GM12878 (cell line): ENCODE data around the gene MRPS14. TPM values are rescaled to one million over a fixed set of nuclear protein-coding genes. Genes with fewer than 3 reads are reported as not detected.

Source experiments
- ATAC-seq: fragments of 200-7000 bp; cut with Tn5 transposase; 3 replicates; pipeline ENCODE4 v1.9.1; 2020; ENCODE audit warnings: mild to moderate bottlenecking, moderate library complexity
- BruUV-seq: library from RNA; stranded (reverse); fragments of 400-500 nt; replicated peaks from 2 replicates; lab custom pipeline; 2021; lab: Mats Ljungman, UMichigan
- CTCF ChIA-PET: fragments of 300-600 bp; sonication (Branson Sonifier 250); formaldehyde crosslinking; extraction: SDS; loops from one replicate; lab custom pipeline; 2021; ENCODE audit warnings: inconsistent platforms; lab: Yijun Ruan, JAX
- POLR2A ChIA-PET: fragments of 350-600 bp; formaldehyde crosslinking; extraction: SDS; loops from one replicate; lab custom pipeline; 2021; ENCODE audit warnings: inconsistent platforms; lab: Charles Lee
- RAD21 ChIA-PET: fragments of 300-600 bp; sonication (Branson Sonifier 250); formaldehyde crosslinking; loops from one replicate; lab custom pipeline; 2023; ENCODE audit warnings: antibody characterized with exemption; ENCODE audit not compliant: unreplicated experiment; lab: Charles Lee
- SMC1A ChIA-PET: fragments of 300-600 bp; sonication (Branson Sonifier 250); formaldehyde crosslinking; loops from one replicate; lab custom pipeline; 2023; ENCODE audit not compliant: unreplicated experiment, uncharacterized antibody; lab: Charles Lee
- DNase-seq: peaks from one replicate; pipeline ENCODE4 v3.0.0-alpha.2; 2011; ENCODE audit warnings: low read depth, low spot score
- FAIRE-seq: peaks from 3 replicates; lab custom pipeline; 2011; peaks lifted over from hg19 to GRCh38; lab: Jason Lieb, UNC
- H2AFZ ChIP-seq: 2 replicates; pipeline ENCODE4 v1.6.0; 2011; ENCODE audit warnings: low read depth, low read length, control low read depth; ENCODE audit not compliant: control insufficient read depth
- H3K27ac ChIP-seq: 2 replicates; pipeline ENCODE4 v1.5.1; 2011; ENCODE audit warnings: control low read depth; ENCODE audit not compliant: control insufficient read depth, insufficient read depth
- H3K27me3 ChIP-seq, 2 experiments: replicated peaks in 1 of 2; 2 replicates each; pipeline versions ENCODE4 v1.6.0 to v1.6.1; 2011; ENCODE audit warnings: low read length in 1 of 2; ENCODE audit not compliant: control insufficient read depth in 2 of 2, insufficient read depth in 2 of 2
- H3K36me3 ChIP-seq, 2 experiments: 2 replicates each; pipeline ENCODE4 v1.5.1; 2011; ENCODE audit warnings: low read length in 1 of 2; ENCODE audit not compliant: control insufficient read depth in 2 of 2, insufficient read depth in 2 of 2
- H3K4me1 ChIP-seq: 2 replicates; pipeline ENCODE4 v1.6.1; 2011; ENCODE audit warnings: mild to moderate bottlenecking, low read length, moderate library complexity, mixed read lengths; ENCODE audit not compliant: control insufficient read depth, insufficient read depth
- H3K4me2 ChIP-seq: 2 replicates; pipeline ENCODE4 v1.6.0; 2011; ENCODE audit warnings: control low read depth; ENCODE audit not compliant: control insufficient read depth, insufficient read depth
- H3K4me3 ChIP-seq: fragments of 200-600 bp; sonication (generic); 2 replicates; pipeline ENCODE4 v1.5.1; 2016
- H3K79me2 ChIP-seq: 2 replicates; pipeline ENCODE4 v1.6.0; 2011; ENCODE audit warnings: low read length; ENCODE audit not compliant: control insufficient read depth, insufficient read depth
- H3K9ac ChIP-seq: 2 replicates; pipeline ENCODE4 v1.8.0; 2011; ENCODE audit warnings: low read length, control low read depth, mixed read lengths; ENCODE audit not compliant: control insufficient read depth, insufficient read depth
- H3K9me3 ChIP-seq: replicated peaks from 3 replicates; pipeline ENCODE4 v1.5.1; 2011; ENCODE audit warnings: mild to moderate bottlenecking, low read length; ENCODE audit not compliant: control insufficient read depth, insufficient read depth
- H4K20me1 ChIP-seq: 2 replicates; pipeline ENCODE4 v1.6.0; 2011; ENCODE audit not compliant: control insufficient read depth, insufficient read depth
- ASH2L ChIP-seq: fragments of 300-600, 200-600 bp; sonication (generic); IDR thresholded peaks from 2 replicates; pipeline ENCODE4 v1.6.1; 2017; ENCODE audit warnings: low read depth, mild to moderate bottlenecking, borderline replicate concordance
- CEBPB ChIP-seq, 2 experiments: fragments of 150-350 bp in 1 of 2; IDR thresholded peaks; 2 replicates each; pipeline ENCODE4 v1.6.1; 2012 to 2014; ENCODE audit warnings: low read depth in 2 of 2, low read length in 2 of 2, borderline replicate concordance in 1 of 2, inconsistent platforms in 1 of 2
- FOXM1 ChIP-seq: IDR thresholded peaks from 2 replicates; pipeline ENCODE4 v1.6.1; 2012; ENCODE audit warnings: low read depth, mild to moderate bottlenecking, inconsistent platforms, low read length, moderate library complexity
- GATAD2B ChIP-seq: fragments of 450-650 bp; conservative IDR thresholded peaks from 2 replicates; pipeline ENCODE4 v1.6.1; 2017; ENCODE audit warnings: low read depth, mild to moderate bottlenecking, moderate library complexity
- KLF5 ChIP-seq: fragments of 450-650 bp; IDR thresholded peaks from 2 replicates; pipeline ENCODE4 v1.6.1; 2014; ENCODE audit warnings: mild to moderate bottlenecking; ENCODE audit not compliant: partially characterized antibody
- MEF2B ChIP-seq: fragments of 450-650 bp; IDR thresholded peaks from 2 replicates; pipeline ENCODE4 v1.6.1; 2018; ENCODE audit warnings: mild to moderate bottlenecking, moderate library complexity; ENCODE audit not compliant: partially characterized antibody, poor library complexity, severe bottlenecking
- MTA3 ChIP-seq: IDR thresholded peaks from 2 replicates; pipeline ENCODE4 v1.6.1; 2012; ENCODE audit warnings: low read length, inconsistent platforms, borderline replicate concordance
- MYC ChIP-seq: IDR thresholded peaks from 2 replicates; pipeline ENCODE4 v1.6.1; 2011; ENCODE audit warnings: mild to moderate bottlenecking, low read length, moderate library complexity, inconsistent platforms; ENCODE audit not compliant: insufficient read depth, insufficient replicate concordance, insufficient read length, severe bottlenecking
- RFX5 ChIP-seq: IDR thresholded peaks from 2 replicates; pipeline ENCODE4 v1.6.1; 2011; ENCODE audit warnings: low read depth, low read length, improper control_type of control experiment
- SKIL ChIP-seq: fragments of 450-650 bp; IDR thresholded peaks from 2 replicates; pipeline ENCODE4 v1.6.1; 2017; ENCODE audit warnings: mild to moderate bottlenecking, low read depth, inconsistent platforms; ENCODE audit not compliant: poor library complexity, severe bottlenecking
- TAF1 ChIP-seq: IDR thresholded peaks from 2 replicates; pipeline ENCODE4 v1.6.1; 2011; ENCODE audit warnings: mild to moderate bottlenecking, low read depth, low read length, borderline replicate concordance
- in situ Hi-C: fragments of 300-500 bp; cut with MboI; formaldehyde crosslinking; loops from 9 replicates; pipeline ENCODE4 v1.14.3; 2018; ENCODE audit warnings: mixed read lengths
- intact Hi-C: fragments of 100-400 bp; cut with micrococcal nuclease; formaldehyde crosslinking; loops from one replicate; pipeline ENCODE4 v1.14.2; 2022; ENCODE audit not compliant: unreplicated experiment
- polyA plus RNA-seq, 11 experiments: library from polyadenylated mRNA; depleted of rRNA in 4 of 11; unstranded in 6 of 11; stranded (reverse) in 5 of 11; fragments of >200 nt; fragmentation: Nextera tagmentation in 4 of 11; fragmentation: Illumina TruSeq in 1 of 11; extraction: Ambion mirVana in 4 of 11; extraction: Trizol in 1 of 11; gene quantifications; 1 replicate in 1 of 11; 2 replicates in 10 of 11; pipeline versions ENCODE4 v1.2.1 to v1.2.3, GENCODE V29; 2011 to 2016; ENCODE audit warnings: inconsistent platforms in 2 of 11, missing spikeins in 2 of 11, low read depth in 1 of 11
- total RNA-seq, 4 experiments: library from RNA; depleted of rRNA in 3 of 4; stranded (reverse); fragments of >200 nt in 3 of 4; fragmentation: Illumina TruSeq in 1 of 4; extraction: Trizol in 1 of 4; gene quantifications; 2 replicates each; pipeline versions ENCODE4 v1.2.1 to v1.2.3, GENCODE V29; 2013 to 2021
- TF ChIP-seq, protein P1 (sequence below): IDR thresholded peaks from 2 replicates; pipeline ENCODE4 v1.6.1; 2012; ENCODE audit warnings: improper control_type of control experiment, low read depth, low read length; ENCODE audit not compliant: insufficient replicate concordance
- TF ChIP-seq, protein P2 (sequence below): IDR thresholded peaks from 2 replicates; pipeline ENCODE4 v1.6.1; 2011; ENCODE audit warnings: borderline replicate concordance, low read depth, mild to moderate bottlenecking, moderate library complexity, low read length; ENCODE audit not compliant: insufficient read depth, poor library complexity, severe bottlenecking

MRPS14 gene
- total and polyA plus RNA-seq, 10 of the 15 experiments (the other 5 are each of a cell fraction or from before 2014, with no cell fraction given): 31.1 to 224 (median 50.4) TPM

- in situ Hi-C loops: no loop called here
- no peak for TF ChIP-seq TAF1
- no peak for TF ChIP-seq GATAD2B
- TF ChIP-seq, protein P1, sequence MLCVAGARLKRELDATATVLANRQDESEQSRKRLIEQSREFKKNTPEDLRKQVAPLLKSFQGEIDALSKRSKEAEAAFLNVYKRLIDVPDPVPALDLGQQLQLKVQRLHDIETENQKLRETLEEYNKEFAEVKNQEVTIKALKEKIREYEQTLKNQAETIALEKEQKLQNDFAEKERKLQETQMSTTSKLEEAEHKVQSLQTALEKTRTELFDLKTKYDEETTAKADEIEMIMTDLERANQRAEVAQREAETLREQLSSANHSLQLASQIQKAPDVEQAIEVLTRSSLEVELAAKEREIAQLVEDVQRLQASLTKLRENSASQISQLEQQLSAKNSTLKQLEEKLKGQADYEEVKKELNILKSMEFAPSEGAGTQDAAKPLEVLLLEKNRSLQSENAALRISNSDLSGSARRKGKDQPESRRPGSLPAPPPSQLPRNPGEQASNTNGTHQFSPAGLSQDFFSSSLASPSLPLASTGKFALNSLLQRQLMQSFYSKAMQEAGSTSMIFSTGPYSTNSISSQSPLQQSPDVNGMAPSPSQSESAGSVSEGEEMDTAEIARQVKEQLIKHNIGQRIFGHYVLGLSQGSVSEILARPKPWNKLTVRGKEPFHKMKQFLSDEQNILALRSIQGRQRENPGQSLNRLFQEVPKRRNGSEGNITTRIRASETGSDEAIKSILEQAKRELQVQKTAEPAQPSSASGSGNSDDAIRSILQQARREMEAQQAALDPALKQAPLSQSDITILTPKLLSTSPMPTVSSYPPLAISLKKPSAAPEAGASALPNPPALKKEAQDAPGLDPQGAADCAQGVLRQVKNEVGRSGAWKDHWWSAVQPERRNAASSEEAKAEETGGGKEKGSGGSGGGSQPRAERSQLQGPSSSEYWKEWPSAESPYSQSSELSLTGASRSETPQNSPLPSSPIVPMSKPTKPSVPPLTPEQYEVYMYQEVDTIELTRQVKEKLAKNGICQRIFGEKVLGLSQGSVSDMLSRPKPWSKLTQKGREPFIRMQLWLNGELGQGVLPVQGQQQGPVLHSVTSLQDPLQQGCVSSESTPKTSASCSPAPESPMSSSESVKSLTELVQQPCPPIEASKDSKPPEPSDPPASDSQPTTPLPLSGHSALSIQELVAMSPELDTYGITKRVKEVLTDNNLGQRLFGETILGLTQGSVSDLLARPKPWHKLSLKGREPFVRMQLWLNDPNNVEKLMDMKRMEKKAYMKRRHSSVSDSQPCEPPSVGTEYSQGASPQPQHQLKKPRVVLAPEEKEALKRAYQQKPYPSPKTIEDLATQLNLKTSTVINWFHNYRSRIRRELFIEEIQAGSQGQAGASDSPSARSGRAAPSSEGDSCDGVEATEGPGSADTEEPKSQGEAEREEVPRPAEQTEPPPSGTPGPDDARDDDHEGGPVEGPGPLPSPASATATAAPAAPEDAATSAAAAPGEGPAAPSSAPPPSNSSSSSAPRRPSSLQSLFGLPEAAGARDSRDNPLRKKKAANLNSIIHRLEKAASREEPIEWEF: no peak
- TF ChIP-seq CEBPB (IDR thresholded peaks at IDR 0.05; ENCODE audit: borderline replicate concordance in 1 of 2, low read depth in 2 of 2, low read length in 2 of 2): no peak
- TF ChIP-seq SKIL: no peak
- TF ChIP-seq ASH2L: no peak
- TF ChIP-seq MTA3: no peak
- TF ChIP-seq FOXM1: no peak
- TF ChIP-seq RFX5: no peak
- no peak for TF ChIP-seq KLF5
- TF ChIP-seq MYC: no peak
- TF ChIP-seq, protein P2, sequence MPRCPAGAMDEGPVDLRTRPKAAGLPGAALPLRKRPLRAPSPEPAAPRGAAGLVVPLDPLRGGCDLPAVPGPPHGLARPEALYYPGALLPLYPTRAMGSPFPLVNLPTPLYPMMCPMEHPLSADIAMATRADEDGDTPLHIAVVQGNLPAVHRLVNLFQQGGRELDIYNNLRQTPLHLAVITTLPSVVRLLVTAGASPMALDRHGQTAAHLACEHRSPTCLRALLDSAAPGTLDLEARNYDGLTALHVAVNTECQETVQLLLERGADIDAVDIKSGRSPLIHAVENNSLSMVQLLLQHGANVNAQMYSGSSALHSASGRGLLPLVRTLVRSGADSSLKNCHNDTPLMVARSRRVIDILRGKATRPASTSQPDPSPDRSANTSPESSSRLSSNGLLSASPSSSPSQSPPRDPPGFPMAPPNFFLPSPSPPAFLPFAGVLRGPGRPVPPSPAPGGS: no peak
- no peak for TF ChIP-seq MEF2B
Observed at GRCh38 chr1:174971466-174971865, 51.8 kb downstream of the MRPS14 start.

More at GRCh38 chr1:174971466-174971865, 51.8 kb downstream of the MRPS14 start:
- Histone ChIP-seq H3K27me3 (no peaks in the 10 kb centered on the region), H2AFZ (no peak overlapping the region), H3K9ac (no peak overlapping the region), H3K4me1 (peaks cover 36% of the 10 kb centered on the region), H3K27ac (no peak overlapping the region), H3K9me3 (no peaks in the 10 kb centered on the region), H3K4me2 (no peak overlapping the region), H3K36me3 (peaks cover 0 to 14% of the 10 kb centered on the region in 2 experiments; a peak in 1 of 4 replicates), H3K4me3 (no peak overlapping the region), H4K20me1 (no peaks in the 10 kb centered on the region), H3K79me2 (no peaks in the 10 kb centered on the region)
- no peak for ATAC-seq
- ChIA-PET CTCF (interaction anchor here (0.7 to 3.1 kb wide), 13 partner anchors 12 to 224 kb away, joined by 3 to 19 read pairs (median 3); partner anchors contain the start of gene CACYBP), SMC1A (interaction anchor here (0.7 to 7.4 kb wide), 15 partner anchors 10 to 178 kb away, joined by 3 to 81 read pairs (median 4); no protein-coding TSS in a partner anchor), RAD21 (interaction anchor here (0.9 to 2.7 kb wide), 7 partner anchors 12 to 29 kb away, joined by 3 to 17 read pairs (median 4); no protein-coding TSS in a partner anchor), POLR2A (interaction anchor here (0.6 to 1.6 kb wide), 3 partner anchors 18 to 172 kb away, joined by 4 to 6 read pairs (median 5); no protein-coding TSS in a partner anchor)
- intact Hi-C loops: no loop called here
- no peak for FAIRE-seq
- no TSS peak for BruUV-seq
- no peak for DNase-seq
